Raji (cell line): Measurements from ENCODE around the gene ZNF430.

Experiments used
- POLR2A ChIP-seq: IDR thresholded peaks from 2 replicates; pipeline ENCODE4 v1.6.1; 2011; ENCODE audit warnings: low read depth, low read length, control low read depth; ENCODE audit not compliant: insufficient read depth

ZNF430 gene

DNA sequence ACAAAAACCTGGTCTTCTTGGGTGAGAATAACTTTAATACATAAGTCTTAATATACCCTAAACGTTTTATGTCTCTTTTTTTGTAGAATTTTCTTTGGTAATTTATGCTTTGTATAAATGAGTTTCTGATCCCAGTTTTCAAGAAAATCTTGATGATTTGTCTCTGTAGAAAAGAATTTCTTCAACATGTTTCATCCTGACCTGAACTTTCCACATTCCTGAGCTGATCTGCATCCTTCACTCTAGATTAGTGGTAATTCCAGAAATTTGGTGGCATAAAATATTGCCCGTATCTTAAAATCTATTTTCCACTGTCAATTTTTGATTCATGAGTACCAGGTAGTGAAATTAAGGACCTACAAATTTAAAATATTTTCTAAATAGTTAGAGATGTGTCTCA lies 77.8 kb downstream of the ZNF430 start:
- TF ChIP-seq POLR2A, result no peak

DNA sequence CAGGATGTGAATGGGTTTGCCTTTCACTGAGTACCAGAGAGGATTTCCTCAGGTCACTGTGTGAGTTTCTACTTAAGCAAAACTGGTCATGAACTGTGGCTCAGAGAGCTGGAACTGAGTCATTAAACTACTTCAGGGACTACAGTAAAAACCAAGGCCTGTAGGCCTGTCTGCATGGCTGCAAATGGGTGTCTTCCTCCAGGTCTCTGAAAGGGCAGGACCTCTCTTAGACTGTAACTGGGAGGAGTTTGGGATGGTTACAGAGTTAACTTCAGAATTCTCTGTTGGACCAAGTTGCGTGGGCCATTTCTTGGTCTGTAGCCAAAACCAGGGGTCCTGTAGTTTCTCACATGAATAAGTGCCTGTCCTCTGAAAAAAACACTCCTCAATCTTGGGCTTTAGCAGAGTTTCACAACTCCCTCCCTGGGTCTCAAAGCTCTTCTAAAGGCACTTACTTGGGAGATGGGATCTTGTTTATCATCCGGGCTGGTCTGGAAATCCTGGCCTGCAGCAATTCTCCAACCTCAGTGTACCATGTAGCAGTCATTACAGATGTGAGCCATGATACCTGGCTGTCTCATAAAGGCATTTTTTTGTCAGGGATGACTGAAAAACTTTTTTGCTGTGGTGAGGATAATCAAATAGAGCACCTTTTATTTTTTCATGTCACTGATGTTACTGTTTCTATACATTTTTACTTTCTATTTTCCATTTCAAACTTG lies 81.2 kb downstream of the ZNF430 start:
- TF ChIP-seq POLR2A, result no peak

DNA sequence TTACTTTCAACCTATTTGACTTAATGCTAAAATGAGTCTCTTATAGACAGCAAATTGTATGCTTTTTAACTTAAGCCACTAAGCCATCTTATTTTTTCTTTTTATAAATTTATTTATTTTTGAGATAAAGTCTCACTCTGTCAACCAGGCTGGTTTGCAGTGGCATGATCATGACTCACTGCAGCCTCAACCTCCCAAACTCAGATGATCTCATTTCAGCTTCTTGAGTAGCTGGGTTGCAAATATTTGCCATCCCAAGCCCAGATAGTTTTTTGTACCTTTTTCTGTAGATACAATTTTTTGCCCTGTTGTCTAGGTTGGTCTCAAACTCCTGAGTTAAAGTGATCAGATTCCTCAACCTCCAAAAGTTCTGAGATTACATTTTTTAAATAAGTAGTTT lies 88.7 kb downstream of the ZNF430 start:
- TF ChIP-seq POLR2A, result no peak
